Islet of Langerhans (tissue), 1 donor: Measurements from ENCODE around the gene MED28.

Experiments used
- FAIRE-seq: peaks from one replicate; lab custom pipeline; 2011; peaks lifted over from hg19 to GRCh38; lab: Jason Lieb, UNC

Gene MED28

GRCh38 chr4:17667253-17667652 is 52.8 kb downstream of the MED28 start:
- no peak for FAIRE-seq

GRCh38 chr4:17667653-17668201 is 53.3 kb downstream of the MED28 start:
- no peak for FAIRE-seq

- FAIRE-seq, result no peak
Measured at GRCh38 chr4:17670423-17670822, 56.0 kb downstream of the MED28 start.

GRCh38 chr4:17680559-17681280 is 66.3 kb downstream of the MED28 start:
- FAIRE-seq, result no peak

- FAIRE-seq, result no peak
Measured at GRCh38 chr4:17681281-17682221, 67.1 kb downstream of the MED28 start.

- no peak for FAIRE-seq
Measured at GRCh38 chr4:17682222-17682566, 67.8 kb downstream of the MED28 start.
